Peyer's patch (tissue), 4 donors: ENCODE results near the gene PHF24. TPM values are rescaled to one million over a fixed set of nuclear protein-coding genes. Genes with fewer than 3 reads are reported as not detected.
"Not testable (repeated sequence)": the region's sequence is repeated elsewhere in the genome, so short reads cannot be mapped to it uniquely, and the experiment has no call there.

Source experiments
- DNase-seq, 3 donors: peaks; one replicate each; pipeline ENCODE4 v3.0.0-alpha.2; 2017 to 2019
- H3K27ac ChIP-seq, 4 donors: fragments of 200-600 bp; sonication (generic); one replicate each; pipeline ENCODE4 v1.5.1; 2016 to 2019
- H3K27me3 ChIP-seq, 2 donors: fragments of 200-600 bp; sonication (generic); one replicate each; pipeline ENCODE4 v1.5.1; 2019
- H3K36me3 ChIP-seq, 3 donors: fragments of 200-600 bp; sonication (generic); one replicate each; pipeline ENCODE4 v1.5.1; 2016 to 2019
- H3K4me1 ChIP-seq, 4 donors: fragments of 200-600 bp; sonication (generic); one replicate each; pipeline ENCODE4 v1.5.1; 2016 to 2019
- H3K4me3 ChIP-seq, 4 donors: fragments of 200-600 bp; sonication (generic); 1 replicate in 3 of 4; 2 replicates in 1 of 4; pipeline ENCODE4 v1.5.1; 2016 to 2019; ENCODE audit warnings: mild to moderate bottlenecking in 1 of 4
- H3K9me3 ChIP-seq, 4 donors: fragments of 200-600 bp; sonication (generic); one replicate each; pipeline ENCODE4 v1.5.1; 2016 to 2019; ENCODE audit warnings: mild to moderate bottlenecking in 1 of 4
- CTCF ChIP-seq, 6 experiments: fragments of 450-650 bp in 4 of 6; fragments of 200-600 bp in 2 of 6; sonication (generic) in 1 of 6; IDR thresholded peaks; one replicate each; pipeline ENCODE4 v1.5.1; 2017 to 2019; ENCODE audit warnings: antibody characterized with exemption in 6 of 6, mild to moderate bottlenecking in 3 of 6, moderate library complexity in 1 of 6
- POLR2A ChIP-seq, 2 donors: fragments of 450-650 bp; IDR thresholded peaks; one replicate each; pipeline ENCODE4 v1.5.1; 2017; ENCODE audit warnings: antibody characterized with exemption in 2 of 2, mild to moderate bottlenecking in 2 of 2, moderate library complexity in 2 of 2
- total RNA-seq, 4 donors: library from RNA; depleted of rRNA; stranded (reverse); fragments of >200 nt; gene quantifications; one replicate each; pipeline ENCODE4 v1.1.0, GENCODE V29; 2016

PHF24 gene
- total RNA-seq, 4 donors from 2014 or later = 0.76 TPM; not detected in 3

GRCh38 chr9:35001285-35001677, 43.2 kb downstream of the PHF24 start:
- Histone ChIP-seq H3K27ac (no peak overlapping the region), H3K4me1 (peaks cover 0 to 9% (median 0%) of the 10 kb centered on the region in 4 donors), H3K27me3 (no peaks in the 10 kb centered on the region), H3K9me3 (no peaks in the 10 kb centered on the region), H3K36me3 (no peaks in the 10 kb centered on the region), H3K4me3 (no peak overlapping the region)
- TF ChIP-seq POLR2A (IDR thresholded peaks at IDR 0.05) (no peak), CTCF (IDR thresholded peaks at IDR 0.05) (no peak)
- no peak for DNase-seq

- H3K9me3 ChIP-seq = no peaks in the 10 kb centered on the region
- H3K36me3 ChIP-seq = no peaks in the 10 kb centered on the region
- no peaks in the 10 kb centered on the region for H3K27me3 ChIP-seq
- TF ChIP-seq CTCF (IDR thresholded peaks at IDR 0.05) = no peak
- no peak for TF ChIP-seq POLR2A (IDR thresholded peaks at IDR 0.05)
- H3K27ac ChIP-seq = no peak overlapping the region
- H3K4me3 ChIP-seq = no peak overlapping the region
- peaks cover 0 to 9% (median 0%) of the 10 kb centered on the region in 4 donors for H3K4me1 ChIP-seq
- no peak for DNase-seq
Measured at GRCh38 chr9:35001803-35002502, 43.9 kb downstream of the PHF24 start.

GRCh38 chr9:35002623-35003022, 44.5 kb downstream of the PHF24 start:
- no peak overlapping the region for H3K4me3 ChIP-seq
- no peak overlapping the region for H3K27ac ChIP-seq
- DNase-seq = no peak
- H3K9me3 ChIP-seq = no peaks in the 10 kb centered on the region
- no peaks in the 10 kb centered on the region for H3K27me3 ChIP-seq
- no peak for TF ChIP-seq CTCF (IDR thresholded peaks at IDR 0.05)
- TF ChIP-seq POLR2A (IDR thresholded peaks at IDR 0.05) = no peak
- no peaks in the 10 kb centered on the region for H3K36me3 ChIP-seq
- H3K4me1 ChIP-seq = peaks cover 0 to 6% (median 0%) of the 10 kb centered on the region in 4 donors

- not testable (repeated sequence) for H3K36me3 ChIP-seq, DNase-seq, H3K27ac ChIP-seq, H3K9me3 ChIP-seq, H3K4me3 ChIP-seq, H3K4me1 ChIP-seq, H3K27me3 ChIP-seq
Measured at GRCh38 chr9:35004299-35004698, 46.2 kb downstream of the PHF24 start.

GRCh38 chr9:35010351-35010958, 52.4 kb downstream of the PHF24 start:
- no peaks in the 10 kb centered on the region for H3K27me3 ChIP-seq
- no peak overlapping the region for H3K4me3 ChIP-seq
- peaks cover 0 to 7% (median 0%) of the 10 kb centered on the region in 4 donors for H3K9me3 ChIP-seq
- H3K36me3 ChIP-seq = peaks cover 0 to 31% (median 0%) of the 10 kb centered on the region in 3 donors
- no peak for DNase-seq
- no peak overlapping the region for H3K27ac ChIP-seq
- no peaks in the 10 kb centered on the region for H3K4me1 ChIP-seq
- TF ChIP-seq POLR2A (IDR thresholded peaks at IDR 0.05) (no peak), CTCF (IDR thresholded peaks at IDR 0.05) (no peak)

- H3K4me1 ChIP-seq = no peaks in the 10 kb centered on the region
- no peak for DNase-seq
- peaks cover 0 to 7% (median 0%) of the 10 kb centered on the region in 4 donors for H3K9me3 ChIP-seq
- no peaks in the 10 kb centered on the region for H3K27me3 ChIP-seq
- H3K27ac ChIP-seq = no peak overlapping the region
- peaks cover 0 to 29% (median 0%) of the 10 kb centered on the region in 3 donors for H3K36me3 ChIP-seq
- TF ChIP-seq POLR2A (IDR thresholded peaks at IDR 0.05) (no peak), CTCF (IDR thresholded peaks at IDR 0.05) (no peak)
- H3K4me3 ChIP-seq = no peak overlapping the region
Measured at GRCh38 chr9:35014517-35014916, 56.4 kb downstream of the PHF24 start.

GRCh38 chr9:35023443-35023842, 65.4 kb downstream of the PHF24 start:
- H3K27ac ChIP-seq, H3K4me3 ChIP-seq, H3K4me1 ChIP-seq, H3K9me3 ChIP-seq, H3K36me3 ChIP-seq, DNase-seq, H3K27me3 ChIP-seq: not testable (repeated sequence)
